ENCODE results near the gene KRT76.

KRT76 gene

GRCh38 chr12:52813203-52813819 lies 36.2 kb upstream of the KRT76 start:
- in situ Hi-C loops (cut with MboI; ENCODE audit: low sequenced_read_pairs) = no loop called here

GRCh38 chr12:52812749-52813148 lies 35.6 kb upstream of the KRT76 start:
- in situ Hi-C loops (cut with MboI; ENCODE audit: low sequenced_read_pairs) = no loop called here

- in situ Hi-C loops (cut with MboI; ENCODE audit: low sequenced_read_pairs) = no loop called here
Observed at GRCh38 chr12:52812073-52812400, 34.9 kb upstream of the KRT76 start.

- in situ Hi-C loops (cut with MboI; ENCODE audit: low sequenced_read_pairs) = no loop called here
Observed at GRCh38 chr12:52811191-52812072, 34.3 kb upstream of the KRT76 start.

GRCh38 chr12:52810554-52810953 lies 33.4 kb upstream of the KRT76 start:
- in situ Hi-C loops (cut with MboI; ENCODE audit: low sequenced_read_pairs) = no loop called here

- in situ Hi-C loops (cut with MboI; ENCODE audit: low sequenced_read_pairs) = no loop called here
Observed at GRCh38 chr12:52809166-52809565, 32.0 kb upstream of the KRT76 start.

- in situ Hi-C loops (cut with MboI; ENCODE audit: low sequenced_read_pairs) = no loop called here
Observed at GRCh38 chr12:52808573-52809160, 31.5 kb upstream of the KRT76 start.

GRCh38 chr12:52807544-52808470 lies 30.7 kb upstream of the KRT76 start:
- in situ Hi-C loops (cut with MboI; ENCODE audit: low sequenced_read_pairs) = no loop called here

- in situ Hi-C loops (cut with MboI; ENCODE audit: low sequenced_read_pairs) = no loop called here
Observed at GRCh38 chr12:52806821-52807543, 29.8 kb upstream of the KRT76 start.

- in situ Hi-C loops (cut with MboI; ENCODE audit: low sequenced_read_pairs) = no loop called here
Observed at GRCh38 chr12:52806169-52806811, 29.1 kb upstream of the KRT76 start.

- in situ Hi-C loops (cut with MboI; ENCODE audit: low sequenced_read_pairs) = no loop called here
Observed at GRCh38 chr12:52805739-52806138, 28.6 kb upstream of the KRT76 start.

- in situ Hi-C loops (cut with MboI; ENCODE audit: low sequenced_read_pairs) = no loop called here
Observed at GRCh38 chr12:52805000-52805399, 27.9 kb upstream of the KRT76 start.

GRCh38 chr12:52802442-52802841 lies 25.3 kb upstream of the KRT76 start:
- in situ Hi-C loops (cut with MboI; ENCODE audit: low sequenced_read_pairs) = no loop called here

- in situ Hi-C loops (cut with MboI; ENCODE audit: low sequenced_read_pairs) = no loop called here
Observed at GRCh38 chr12:52801773-52802172, 24.6 kb upstream of the KRT76 start.

- in situ Hi-C loops (cut with MboI; ENCODE audit: low sequenced_read_pairs) = no loop called here
Observed at GRCh38 chr12:52800259-52800917, 23.2 kb upstream of the KRT76 start.

GRCh38 chr12:52799505-52800211 lies 22.5 kb upstream of the KRT76 start:
- in situ Hi-C loops (cut with MboI; ENCODE audit: low sequenced_read_pairs) = loop anchor here (10.0 kb wide), 1 partner anchor 65 kb away; no protein-coding TSS in a partner anchor

GRCh38 chr12:52798671-52799504 lies 21.7 kb upstream of the KRT76 start:
- in situ Hi-C loops (cut with MboI; ENCODE audit: low sequenced_read_pairs) = loop anchor here (10.0 kb wide), 1 partner anchor 66 kb away; no protein-coding TSS in a partner anchor

Measured in HL-60/S4 treated with phorbol 12-myristate 13-acetate at 8.2 ng/mL for 4 days and 3 days (cell line).